ENCODE data around the gene C1D.

DNA sequence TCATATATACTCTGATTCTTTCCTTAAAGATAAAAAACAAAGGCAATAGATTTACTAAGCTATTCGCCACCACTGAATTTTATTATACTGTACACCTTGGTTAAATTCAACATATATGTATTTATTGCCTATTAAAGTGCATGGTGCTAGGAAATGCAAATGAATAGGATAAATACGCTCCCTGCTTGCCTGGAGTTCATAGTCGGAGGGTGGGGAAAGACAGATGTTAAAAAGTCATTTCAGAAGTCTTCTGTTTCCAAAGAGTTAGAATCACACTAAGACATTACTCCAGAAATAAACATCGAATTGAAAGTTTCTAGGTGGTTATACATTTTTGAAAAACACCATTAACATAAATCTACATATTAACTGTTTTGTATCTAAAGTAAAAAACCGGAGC lies 19.8 kb downstream of the C1D start:
- TF ChIP-seq, protein P1, sequence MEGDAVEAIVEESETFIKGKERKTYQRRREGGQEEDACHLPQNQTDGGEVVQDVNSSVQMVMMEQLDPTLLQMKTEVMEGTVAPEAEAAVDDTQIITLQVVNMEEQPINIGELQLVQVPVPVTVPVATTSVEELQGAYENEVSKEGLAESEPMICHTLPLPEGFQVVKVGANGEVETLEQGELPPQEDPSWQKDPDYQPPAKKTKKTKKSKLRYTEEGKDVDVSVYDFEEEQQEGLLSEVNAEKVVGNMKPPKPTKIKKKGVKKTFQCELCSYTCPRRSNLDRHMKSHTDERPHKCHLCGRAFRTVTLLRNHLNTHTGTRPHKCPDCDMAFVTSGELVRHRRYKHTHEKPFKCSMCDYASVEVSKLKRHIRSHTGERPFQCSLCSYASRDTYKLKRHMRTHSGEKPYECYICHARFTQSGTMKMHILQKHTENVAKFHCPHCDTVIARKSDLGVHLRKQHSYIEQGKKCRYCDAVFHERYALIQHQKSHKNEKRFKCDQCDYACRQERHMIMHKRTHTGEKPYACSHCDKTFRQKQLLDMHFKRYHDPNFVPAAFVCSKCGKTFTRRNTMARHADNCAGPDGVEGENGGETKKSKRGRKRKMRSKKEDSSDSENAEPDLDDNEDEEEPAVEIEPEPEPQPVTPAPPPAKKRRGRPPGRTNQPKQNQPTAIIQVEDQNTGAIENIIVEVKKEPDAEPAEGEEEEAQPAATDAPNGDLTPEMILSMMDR (IDR thresholded peaks at IDR 0.05 in 8 of 11, conservative IDR thresholded peaks at IDR 0.05 in 3 of 11): no peak
- no peak for TF ChIP-seq POLR2A (IDR thresholded peaks at IDR 0.05)

Data from spleen (tissue), 7 donors.